AG09309 (cell line): ENCODE data around the gene PPP2R5D.
A peak's percentile ranks its signal among the peaks of the same experiment; 100 is the strongest.

Source experiments
- DNase-seq: peaks from one replicate; pipeline ENCODE4 v3.0.0-alpha.2; 2010; ENCODE audit warnings: low read depth
- H3K4me3 ChIP-seq: 2 replicates; pipeline ENCODE4 v1.5.1; 2011; ENCODE audit warnings: mild to moderate bottlenecking, low read depth, low read length, moderate library complexity; ENCODE audit not compliant: control insufficient read depth
- CTCF ChIP-seq: IDR thresholded peaks from 2 replicates; pipeline ENCODE4 v1.5.1; 2011; ENCODE audit warnings: mild to moderate bottlenecking, low read depth, low read length, inconsistent platforms; ENCODE audit not compliant: insufficient read depth, control insufficient read depth; ENCODE audit errors: missing control alignments

PPP2R5D gene

DNA sequence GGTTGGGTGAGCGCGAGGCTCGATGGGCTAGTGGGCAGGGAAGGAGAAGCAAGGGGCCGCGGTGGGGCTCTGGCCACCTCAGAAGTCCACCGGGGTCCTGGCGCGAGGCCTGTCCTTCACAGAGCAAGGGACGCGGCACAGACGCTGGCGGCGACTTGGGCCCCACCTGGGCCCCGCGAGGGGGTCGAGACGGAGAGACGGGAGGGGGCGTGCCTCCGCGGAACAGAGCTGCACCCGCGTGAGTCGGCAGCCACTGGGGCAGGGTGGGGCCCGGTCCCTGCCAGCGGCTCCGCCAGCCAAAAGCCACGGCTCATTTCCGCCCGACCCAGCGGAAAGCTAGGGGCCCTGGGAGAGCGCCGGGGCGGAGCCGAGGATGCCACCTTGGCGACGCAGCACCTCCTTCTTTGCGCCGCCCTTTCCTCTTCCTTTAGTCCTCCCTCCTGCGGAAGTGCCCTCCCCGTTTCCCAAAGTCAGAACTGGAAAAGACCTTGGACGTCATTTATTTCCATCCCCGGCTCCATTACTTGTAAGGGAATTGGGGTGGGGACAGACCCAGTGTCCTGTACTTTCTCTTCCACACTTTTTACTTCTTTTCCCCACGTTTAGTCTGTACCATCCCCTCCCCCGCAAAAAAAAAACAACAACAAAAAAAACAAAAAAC lies 69.3 kb downstream of the PPP2R5D start, which contains the start of gene CUL7:
Gene CUL7 (minus strand): TSS at position 307 of the 661 bp plus-strand sequence. CDS start 1,063 bp downstream, outside the sequence.
- peak within 1 kb of the TSS; percentile 70 for H3K4me3 ChIP-seq
- TF ChIP-seq CTCF: no peak

GRCh38 chr6:43054206-43054943 lies 70.0 kb downstream of the PPP2R5D start:
- no peak for DNase-seq
- H3K4me3 ChIP-seq: peak overlapping the region; percentile 70
- no peak for TF ChIP-seq CTCF

More for the DNA sequence above, 69.3 kb downstream of the PPP2R5D start, which contains the start of gene CUL7:
- peak; percentile 70 for DNase-seq

- no peak overlapping the region for H3K4me3 ChIP-seq
- TF ChIP-seq CTCF: no peak
These were observed 71.6 kb downstream of the PPP2R5D start for GRCh38 chr6:43055966-43056365.

DNA sequence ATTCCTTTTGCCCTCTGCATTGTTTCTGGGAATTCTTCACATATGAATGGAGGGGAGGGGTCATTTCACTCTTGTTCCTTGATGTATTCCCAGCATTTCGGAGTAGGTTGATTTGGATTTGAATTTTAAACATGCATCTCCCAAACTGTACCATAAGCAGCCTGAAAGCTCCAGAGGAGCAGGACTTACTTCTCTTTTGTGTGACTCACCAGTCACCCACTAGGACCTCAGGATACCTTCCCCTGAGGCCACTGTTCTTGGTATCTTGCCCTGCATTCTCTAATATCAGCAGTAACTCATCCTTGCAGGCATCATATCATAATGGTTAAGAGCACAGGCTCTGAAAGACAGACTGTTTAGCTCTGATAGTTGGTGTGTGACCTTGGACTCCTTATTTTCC lies 74.2 kb downstream of the PPP2R5D start:
- DNase-seq: no peak

More at GRCh38 chr6:43055966-43056365, 71.6 kb downstream of the PPP2R5D start:
- DNase-seq: no peak

GRCh38 chr6:43059168-43060033 lies 75.0 kb downstream of the PPP2R5D start, which contains the start of the genes KLC4 and MRPL2:
KLC4 (plus strand) TSS chr6:43059631; CDS start chr6:43061336, 1,705 bp downstream.
MRPL2 (minus strand) TSS chr6:43059434; CDS start chr6:43059381, 53 bp downstream.
- H3K4me3 ChIP-seq: peak within 1 kb of the TSS; percentile 94
- no peak for TF ChIP-seq CTCF
- peak; percentile 90 for DNase-seq

More for the DNA sequence above, 74.2 kb downstream of the PPP2R5D start:
- H3K4me3 ChIP-seq: peak overlapping the region; percentile 94
- TF ChIP-seq CTCF: no peak
